GM08714 (cell line): Measurements from ENCODE around the gene CCDC148.
"Not testable (repeated sequence)": the region's sequence is repeated elsewhere in the genome, so short reads cannot be mapped to it uniquely, and the experiment has no call there.

Source experiments
- H3K4me3 ChIP-seq: fragments of 200-500 bp; sonication (Bioruptor generic); 2 replicates; pipeline ENCODE4 v1.5.1; 2014; ENCODE audit warnings: mild to moderate bottlenecking, low read length, inconsistent platforms
- ZNF274 ChIP-seq: IDR thresholded peaks from 2 replicates; pipeline ENCODE4 v1.6.1; 2012; ENCODE audit warnings: mild to moderate bottlenecking, low read depth, low read length

Gene CCDC148

DNA sequence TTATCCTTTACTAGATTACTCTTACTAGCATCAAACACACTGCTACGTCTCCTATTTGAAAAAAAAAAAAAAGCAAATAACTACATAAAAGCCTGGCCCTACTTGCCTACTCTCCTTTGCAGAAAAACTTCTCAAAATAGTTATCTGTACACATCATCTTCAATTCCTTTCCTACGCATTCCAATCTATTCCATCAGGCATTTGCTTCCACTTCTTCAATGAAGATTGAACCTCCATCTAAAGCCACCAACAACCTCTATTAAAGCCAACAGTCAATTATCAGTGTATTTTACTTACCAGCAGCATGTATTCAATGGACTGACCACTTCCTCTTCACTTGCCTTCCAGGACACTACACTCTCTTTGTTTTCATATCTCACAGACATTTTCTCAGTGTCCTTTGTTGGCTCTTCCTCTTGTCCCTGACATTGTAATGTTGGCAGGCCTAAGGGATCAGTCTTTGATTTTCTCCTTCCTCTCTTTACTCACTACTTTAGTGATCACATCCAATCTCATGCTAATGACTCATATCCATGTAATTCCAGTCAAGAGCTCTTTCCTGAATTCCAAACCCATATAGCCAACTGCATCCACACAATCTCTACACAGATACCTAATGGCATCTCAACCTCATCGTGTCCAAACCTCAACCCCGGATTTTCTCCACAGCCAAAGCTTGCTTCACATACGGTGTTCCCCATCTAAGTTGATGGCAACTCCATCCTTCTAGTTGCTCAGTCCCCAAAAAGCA lies 131.3 kb downstream of the CCDC148 start:
- TF ChIP-seq ZNF274 = no peak
- no peak overlapping the region for H3K4me3 ChIP-seq

DNA sequence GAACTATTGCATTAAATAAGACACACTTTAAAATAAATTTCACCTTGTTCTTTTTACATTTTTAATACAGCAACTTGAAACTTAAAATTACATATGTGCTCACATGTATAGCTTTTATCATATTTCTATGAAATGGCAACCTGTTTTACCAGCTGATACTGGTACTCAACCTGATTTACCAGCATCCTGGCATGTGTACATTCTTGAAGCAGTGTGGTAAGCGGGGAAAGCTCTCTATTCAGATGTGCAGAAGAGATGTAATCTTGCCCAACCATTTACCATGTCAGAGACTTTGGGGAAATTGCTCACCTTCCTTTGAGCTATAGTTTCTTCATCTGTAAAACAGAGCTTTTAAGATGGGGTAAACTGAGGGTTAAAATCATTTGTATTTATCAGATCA lies 133.2 kb downstream of the CCDC148 start:
- no peak for TF ChIP-seq ZNF274

DNA sequence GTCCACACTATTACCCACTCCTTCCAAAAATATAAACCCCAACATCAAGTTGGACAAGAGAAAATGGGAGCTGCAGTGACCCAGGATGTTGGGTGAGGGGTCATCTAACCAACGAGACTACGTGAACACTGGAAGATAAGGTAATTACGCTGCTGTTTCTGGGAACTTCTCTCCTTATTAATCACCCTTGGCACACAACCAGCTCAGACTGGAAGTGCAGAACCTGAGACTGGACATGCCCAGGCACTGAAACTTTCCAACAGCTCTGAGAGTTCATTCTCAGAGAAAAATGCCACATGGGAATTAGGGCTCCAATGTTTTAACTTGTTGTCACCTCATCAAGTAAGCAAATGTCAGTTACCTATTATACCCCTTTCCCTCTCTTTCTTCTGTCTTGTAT lies 135.3 kb downstream of the CCDC148 start:
- H3K4me3 ChIP-seq = no peak overlapping the region
- TF ChIP-seq ZNF274 = no peak

More for the DNA sequence above, 133.2 kb downstream of the CCDC148 start:
- no peak overlapping the region for H3K4me3 ChIP-seq

DNA sequence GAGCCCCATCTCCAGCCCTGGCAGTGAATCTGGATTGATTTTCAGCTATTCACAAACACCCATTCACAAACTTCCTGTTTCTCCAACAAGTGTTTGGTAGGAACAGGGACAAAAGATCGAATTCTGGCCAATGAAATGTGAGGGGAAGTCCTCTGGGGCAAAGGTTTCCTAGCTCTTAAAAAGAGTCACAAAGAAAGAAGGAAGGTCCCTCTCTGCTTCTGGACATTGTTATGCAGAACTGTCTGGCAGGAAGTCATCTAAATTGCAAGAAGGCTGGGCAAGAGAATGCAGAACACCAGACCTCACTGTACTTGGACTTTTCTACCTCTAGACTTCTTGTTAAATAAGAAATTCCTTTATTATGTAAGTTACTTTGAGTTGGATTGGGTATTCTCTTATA lies 137.3 kb downstream of the CCDC148 start:
- no peak for TF ChIP-seq ZNF274

DNA sequence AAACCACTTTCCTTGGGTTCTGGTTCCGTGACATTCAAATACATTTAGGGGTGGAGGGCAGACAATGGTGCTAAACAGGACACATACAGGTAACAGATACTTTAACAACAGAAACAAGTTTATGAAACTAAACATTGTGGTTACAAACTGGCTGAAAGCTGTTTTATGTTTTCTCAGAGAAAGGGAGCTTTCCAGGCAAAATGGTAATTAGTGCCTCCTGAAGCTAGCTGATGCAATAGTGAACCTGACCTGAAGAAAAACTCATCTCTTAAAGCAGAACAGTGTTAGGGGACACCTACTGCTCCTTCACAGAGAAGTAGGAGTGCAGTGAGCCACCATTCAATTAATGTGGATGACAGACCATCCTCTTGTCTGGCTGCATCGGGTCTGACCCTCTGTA lies 138.9 kb downstream of the CCDC148 start:
- TF ChIP-seq ZNF274 = no peak
- no peak overlapping the region for H3K4me3 ChIP-seq

More for the DNA sequence above, 137.3 kb downstream of the CCDC148 start:
- no peak overlapping the region for H3K4me3 ChIP-seq

DNA sequence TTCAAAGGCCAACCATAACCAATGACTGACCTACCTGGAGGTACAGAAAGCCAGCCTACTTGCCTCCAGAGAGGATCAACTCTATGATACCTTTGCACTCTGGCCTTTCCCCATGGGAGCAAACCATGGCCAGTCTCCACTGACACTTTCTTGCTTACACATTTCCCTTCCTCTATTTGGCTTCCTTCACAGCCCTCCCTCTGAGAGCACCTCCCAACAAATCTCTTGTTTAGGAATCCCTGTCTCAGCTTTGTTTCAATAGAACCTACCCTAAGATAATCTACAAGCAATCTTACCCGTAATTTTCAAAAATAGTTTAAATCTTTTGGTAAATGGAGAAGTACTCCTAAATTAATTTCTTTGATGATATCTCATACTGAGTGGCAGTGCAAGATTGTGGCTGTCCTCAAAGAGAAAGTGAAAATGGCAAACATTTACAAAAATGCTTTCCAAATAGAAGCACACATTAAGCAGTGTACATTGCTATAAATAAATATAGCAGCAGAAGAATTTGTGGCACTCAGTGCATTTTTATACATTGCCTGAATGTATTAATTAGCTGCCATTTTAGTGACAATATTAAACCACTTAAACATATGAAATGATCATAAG lies 140.6 kb downstream of the CCDC148 start:
- no peak overlapping the region for H3K4me3 ChIP-seq
- no peak for TF ChIP-seq ZNF274

DNA sequence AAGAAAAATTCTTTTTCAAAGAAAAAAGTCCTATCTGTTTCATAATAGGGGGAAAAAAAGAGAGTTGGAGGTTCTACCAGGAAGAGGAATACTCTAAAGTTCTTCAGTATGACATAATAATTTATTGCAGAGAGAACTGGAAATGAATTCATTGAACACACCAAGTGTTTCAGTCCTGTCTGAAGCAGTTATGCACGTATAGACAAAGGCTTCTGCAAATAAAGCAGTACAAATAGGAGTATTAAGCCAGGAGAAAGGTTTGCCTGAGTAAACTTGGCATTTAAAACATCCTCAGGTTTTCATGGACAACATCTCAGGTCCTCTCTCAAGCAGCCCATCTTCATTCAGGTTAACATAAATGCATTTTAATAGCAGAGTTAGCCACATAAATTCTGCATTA lies 141.6 kb downstream of the CCDC148 start:
- no peak for TF ChIP-seq ZNF274
- H3K4me3 ChIP-seq = no peak overlapping the region

DNA sequence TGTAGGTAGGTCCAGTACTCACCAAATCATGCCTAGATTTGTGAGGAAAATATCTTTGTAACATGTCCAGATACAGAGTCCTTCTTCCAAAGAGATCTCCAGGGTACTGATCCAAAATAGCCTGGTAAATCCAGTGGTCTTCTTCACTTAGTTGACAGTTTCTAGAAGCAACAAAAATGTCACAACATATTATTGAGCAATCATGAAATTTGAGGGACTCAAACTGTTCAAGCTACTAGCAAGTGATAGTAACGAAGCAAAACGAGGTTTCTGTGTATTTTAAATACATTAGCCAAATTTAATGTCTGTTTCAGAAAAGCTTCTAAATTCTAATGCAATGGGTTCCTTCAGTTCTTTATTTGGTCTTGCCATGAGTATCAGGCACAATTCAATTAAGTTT lies 142.8 kb downstream of the CCDC148 start:
- no peak for TF ChIP-seq ZNF274

DNA sequence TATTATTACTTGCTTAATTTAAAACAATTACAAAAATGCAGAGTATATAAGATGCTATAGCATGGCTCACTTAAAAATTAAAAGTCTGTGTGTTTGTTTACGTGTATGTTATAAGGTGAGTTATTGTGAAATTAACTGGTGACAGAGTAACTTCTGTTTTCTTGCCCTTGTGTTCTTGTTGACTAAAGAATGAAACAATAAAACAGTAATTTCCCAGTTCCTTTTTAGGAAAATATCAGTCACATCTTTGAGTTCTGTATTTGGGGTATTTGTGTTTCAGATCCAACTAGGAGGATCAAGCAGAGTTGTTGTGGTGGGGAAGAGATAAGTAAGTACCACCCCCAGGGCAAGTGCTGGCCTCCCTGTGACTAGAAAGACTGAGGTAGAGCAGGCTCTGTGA lies 143.6 kb downstream of the CCDC148 start:
- no peak for TF ChIP-seq ZNF274
- H3K4me3 ChIP-seq = no peak overlapping the region

More for the DNA sequence above, 142.8 kb downstream of the CCDC148 start:
- no peak overlapping the region for H3K4me3 ChIP-seq

DNA sequence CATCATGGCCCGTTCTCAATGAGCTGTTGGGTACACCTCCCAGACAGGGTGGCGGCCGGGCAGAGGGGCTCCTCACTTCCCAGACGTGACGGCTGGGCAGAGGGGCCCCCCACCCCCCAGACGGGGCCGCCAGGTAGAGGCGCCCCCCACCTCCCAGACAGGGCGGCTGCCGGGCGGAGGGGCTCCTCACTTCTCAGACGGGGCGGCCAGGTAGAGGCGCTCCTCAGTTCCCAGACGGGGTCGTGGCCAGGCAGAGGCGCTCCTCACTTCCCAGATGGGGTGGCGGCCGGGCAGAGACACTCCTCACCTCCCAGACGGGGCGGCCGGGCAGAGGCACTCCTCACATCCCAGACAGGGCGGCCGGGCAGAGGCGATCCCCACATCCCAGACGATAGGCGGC lies 146.1 kb downstream of the CCDC148 start:
- not testable (repeated sequence) for H3K4me3 ChIP-seq

DNA sequence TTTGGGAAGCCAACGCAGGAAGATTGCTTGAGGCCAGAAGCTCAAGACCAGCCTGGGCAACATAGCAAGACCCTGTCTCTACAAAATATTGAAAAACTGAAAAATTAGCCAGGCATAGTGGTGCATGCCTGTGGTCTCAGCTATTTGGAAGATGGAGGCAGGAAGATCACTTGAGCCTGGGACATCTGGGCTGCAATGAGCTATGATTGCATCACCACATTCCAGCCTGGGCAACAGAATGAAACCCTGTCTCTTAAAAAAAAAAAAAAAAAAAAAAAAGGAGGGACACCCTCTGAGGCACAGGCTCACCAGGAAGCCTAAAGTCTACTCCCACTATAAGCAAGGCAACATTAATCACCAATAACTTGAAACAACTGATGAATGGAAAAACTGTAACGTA lies 151.1 kb downstream of the CCDC148 start:
- TF ChIP-seq ZNF274 = no peak
- H3K4me3 ChIP-seq = no peak overlapping the region

DNA sequence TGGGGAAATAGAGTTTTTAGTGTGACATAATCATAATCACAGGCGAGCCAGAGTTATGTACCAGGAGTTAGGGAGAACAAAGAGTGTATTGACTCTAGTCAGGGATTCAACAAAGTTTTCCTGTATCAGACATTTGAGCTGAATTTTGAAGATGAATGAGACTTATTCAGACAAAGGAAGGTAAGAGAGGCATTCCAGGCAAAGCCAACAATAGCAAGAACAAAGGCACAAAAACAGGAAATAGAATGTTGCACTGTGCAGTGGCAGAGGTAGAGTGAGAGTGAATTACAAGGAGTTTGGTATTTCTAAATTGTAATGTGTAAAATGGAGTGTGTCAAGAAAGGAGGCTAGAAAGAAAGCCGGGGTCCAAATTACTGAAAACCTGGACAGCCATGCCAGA lies 156.2 kb downstream of the CCDC148 start:
- H3K4me3 ChIP-seq = no peak overlapping the region
- no peak for TF ChIP-seq ZNF274

DNA sequence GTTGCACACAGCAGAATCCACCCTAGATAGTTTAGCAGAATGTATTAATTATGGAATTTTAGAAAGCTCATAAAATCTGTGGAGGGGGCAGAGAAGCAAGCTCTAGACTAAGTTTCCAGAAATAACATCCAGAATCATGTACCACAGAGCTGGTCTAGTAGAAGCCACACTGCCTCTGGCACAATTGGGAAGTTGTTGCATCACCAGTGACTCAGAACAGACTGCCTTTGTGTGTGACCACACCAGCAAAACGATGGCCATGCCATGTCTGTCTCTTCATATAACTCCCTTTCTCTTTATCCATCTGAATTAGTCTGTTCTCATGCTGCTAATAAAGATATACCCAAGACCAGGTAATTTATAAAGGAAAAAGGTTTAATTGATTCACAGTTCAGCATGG lies 158.9 kb downstream of the CCDC148 start:
- no peak for TF ChIP-seq ZNF274
- H3K4me3 ChIP-seq = no peak overlapping the region

DNA sequence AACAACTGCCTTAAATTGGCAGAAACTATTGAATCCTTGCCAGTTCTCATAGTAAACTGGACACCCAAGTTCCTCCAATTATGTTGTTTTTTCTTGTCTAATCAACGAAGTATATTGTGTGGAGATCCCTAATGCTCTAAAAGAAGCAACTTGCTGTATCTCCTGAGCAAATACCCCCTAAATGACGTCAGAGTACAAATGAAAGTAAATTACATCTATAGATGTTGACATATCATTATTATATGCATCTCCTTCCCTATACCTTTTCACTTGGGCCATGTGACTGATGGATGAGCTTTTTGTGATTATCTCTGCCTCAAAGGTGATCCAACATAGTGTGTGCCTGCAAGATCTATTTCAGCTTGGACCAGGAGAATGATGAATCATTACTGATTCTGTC lies 159.4 kb downstream of the CCDC148 start:
- no peak for TF ChIP-seq ZNF274
- no peak overlapping the region for H3K4me3 ChIP-seq

DNA sequence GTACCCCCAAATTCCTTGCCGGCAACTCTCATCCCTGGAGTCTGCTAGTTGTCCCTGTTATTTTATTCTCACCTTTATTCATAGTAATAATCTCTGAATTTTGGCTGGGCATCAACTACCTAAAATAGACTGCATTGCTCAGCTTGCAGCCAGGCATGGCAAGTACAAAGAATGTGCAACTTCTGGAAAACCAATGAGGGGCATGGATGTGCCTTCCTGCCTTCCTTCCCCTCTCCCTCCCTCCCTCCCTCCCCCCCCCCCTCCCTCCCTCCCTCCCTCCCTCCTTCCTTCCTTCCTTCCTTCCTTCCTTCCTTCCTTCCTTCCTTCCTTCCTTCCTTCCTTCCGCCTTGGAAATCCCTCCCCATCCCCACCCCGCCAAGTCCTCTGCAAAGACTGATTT lies 162.8 kb downstream of the CCDC148 start:
- TF ChIP-seq ZNF274 = no peak

More for the DNA sequence above, 162.8 kb downstream of the CCDC148 start:
- no peak overlapping the region for H3K4me3 ChIP-seq
